Lung (tissue), 12 donors: ENCODE data around the gene SLC4A9. TPM values are rescaled to one million over a fixed set of nuclear protein-coding genes. Genes with fewer than 3 reads are reported as not detected.
A peak's percentile ranks its signal among the peaks of the same experiment; 100 is the strongest.

Experiments
- ATAC-seq: fragments of 200-7000 bp; cut with Tn5 transposase; one replicate; pipeline ENCODE4 v1.9.1; 2020; ENCODE audit warnings: moderate number of reproducible peaks; ENCODE audit not compliant: insufficient read depth, low FRiP score
- DNase-seq, 3 donors: peaks; one replicate each; pipeline ENCODE4 v3.0.0-alpha.2; 2013 to 2017
- H3K27ac ChIP-seq, 2 donors: one replicate each; pipeline ENCODE4 v1.5.1; 2013; ENCODE audit warnings: mild to moderate bottlenecking in 2 of 2, moderate library complexity in 2 of 2, control low read depth in 1 of 2, inconsistent platforms in 1 of 2, low read depth in 1 of 2, low read length in 1 of 2
- H3K27me3 ChIP-seq, 3 donors: one replicate each; pipeline ENCODE4 v1.5.1; 2013; ENCODE audit warnings: low read length in 2 of 3; ENCODE audit not compliant: control insufficient read depth in 3 of 3, insufficient read depth in 3 of 3
- H3K36me3 ChIP-seq, 4 donors: one replicate each; pipeline ENCODE4 v1.5.1; 2013; ENCODE audit warnings: low read length in 4 of 4, mild to moderate bottlenecking in 1 of 4, moderate library complexity in 1 of 4; ENCODE audit not compliant: control insufficient read depth in 4 of 4, insufficient read depth in 4 of 4
- H3K4me1 ChIP-seq, 5 donors: one replicate each; pipeline ENCODE4 v1.5.1; 2013; ENCODE audit warnings: low read length in 5 of 5, mild to moderate bottlenecking in 2 of 5, moderate library complexity in 1 of 5; ENCODE audit not compliant: control insufficient read depth in 5 of 5, insufficient read depth in 5 of 5
- H3K4me3 ChIP-seq: one replicate; pipeline ENCODE4 v1.5.1; 2013; ENCODE audit warnings: mild to moderate bottlenecking, control low read depth, moderate library complexity
- H3K9ac ChIP-seq, 2 donors: one replicate each; pipeline ENCODE4 v1.5.1; 2013; ENCODE audit warnings: low read length in 2 of 2, control low read depth in 1 of 2; ENCODE audit not compliant: insufficient read depth in 1 of 2
- H3K9me3 ChIP-seq, 4 donors: one replicate each; pipeline ENCODE4 v1.5.1; 2013; ENCODE audit warnings: low read length in 3 of 4, mild to moderate bottlenecking in 1 of 4, moderate library complexity in 1 of 4; ENCODE audit not compliant: control insufficient read depth in 4 of 4, insufficient read depth in 3 of 4
- WGBS, 2 donors: extraction: QIAGEN DNeasy Blood & Tissue Kit; methylation state at CpG; one replicate each; pipeline ENCODE4 v1.1.7; 2013; 5-methylcytosine and 5-hydroxymethylcytosine counted together
- polyA plus RNA-seq, 2 donors: library from polyadenylated mRNA; stranded (reverse); fragments of 200-250 nt; gene quantifications; one replicate each; pipeline ENCODE4 v1.2.1, GENCODE V29; 2013
- total RNA-seq, 2 donors: library from RNA; depleted of rRNA in 1 of 2; stranded (reverse); fragments of >200 nt in 1 of 2; gene quantifications; one replicate each; pipeline ENCODE4 v1.2.1, GENCODE V29; 2014 to 2021
- TF ChIP-seq, protein P1 (sequence below): IDR thresholded peaks from 2 replicates; pipeline ENCODE4 v1.5.1; 2012; ENCODE audit warnings: mild to moderate bottlenecking; ENCODE audit errors: control extremely low read depth, extremely low read depth
- donor health status: control.
- donor health status: control.
- donor health status: Bipolar disorder and iron deficiency.
- donor health status: healthy.
- donor health status: DM: yes; HTN: yes; CAD: no.

Gene SLC4A9
- total and polyA plus RNA-seq, 4 donors = 0.05 to 0.18 (median 0.09) TPM

- Histone ChIP-seq H3K4me3 (peak within 1 kb of the TSS; percentile 90), H3K9me3 (no peaks in the 10 kb centered on the region), H3K9ac (peak within 1 kb of the TSS; percentile 20 to 97), H3K27ac (peak within 1 kb of the TSS; percentile 87 to 98), H3K36me3 (peaks cover 0 to 7% (median 0%) of the 10 kb centered on the region in 4 donors), H3K4me1 (peaks cover 3 to 19% (median 7%) of the 10 kb centered on the region in 5 donors), H3K27me3 (no peaks in the 10 kb centered on the region)
- TF ChIP-seq, protein P1, sequence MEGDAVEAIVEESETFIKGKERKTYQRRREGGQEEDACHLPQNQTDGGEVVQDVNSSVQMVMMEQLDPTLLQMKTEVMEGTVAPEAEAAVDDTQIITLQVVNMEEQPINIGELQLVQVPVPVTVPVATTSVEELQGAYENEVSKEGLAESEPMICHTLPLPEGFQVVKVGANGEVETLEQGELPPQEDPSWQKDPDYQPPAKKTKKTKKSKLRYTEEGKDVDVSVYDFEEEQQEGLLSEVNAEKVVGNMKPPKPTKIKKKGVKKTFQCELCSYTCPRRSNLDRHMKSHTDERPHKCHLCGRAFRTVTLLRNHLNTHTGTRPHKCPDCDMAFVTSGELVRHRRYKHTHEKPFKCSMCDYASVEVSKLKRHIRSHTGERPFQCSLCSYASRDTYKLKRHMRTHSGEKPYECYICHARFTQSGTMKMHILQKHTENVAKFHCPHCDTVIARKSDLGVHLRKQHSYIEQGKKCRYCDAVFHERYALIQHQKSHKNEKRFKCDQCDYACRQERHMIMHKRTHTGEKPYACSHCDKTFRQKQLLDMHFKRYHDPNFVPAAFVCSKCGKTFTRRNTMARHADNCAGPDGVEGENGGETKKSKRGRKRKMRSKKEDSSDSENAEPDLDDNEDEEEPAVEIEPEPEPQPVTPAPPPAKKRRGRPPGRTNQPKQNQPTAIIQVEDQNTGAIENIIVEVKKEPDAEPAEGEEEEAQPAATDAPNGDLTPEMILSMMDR = no peak
- peak; percentile 90 for ATAC-seq
- DNase-seq = peak; percentile 99 to 100 (median 100)
- WGBS, 2 donors = 0% methylated on average over 81 to 83 of the region's 83 CpGs
Measured at GRCh38 chr5:140401362-140402257, 41.6 kb downstream of the SLC4A9 start, which contains the start of gene ANKHD1. ANKHD1 (plus strand) TSS chr5:140401833; CDS start chr5:140401968, 135 bp downstream.

- Histone ChIP-seq H3K4me3 (peak overlapping the region; percentile 90), H3K27ac (peak overlapping the region; percentile 73 to 98), H3K4me1 (peaks cover 3 to 19% (median 7%) of the 10 kb centered on the region in 5 donors), H3K36me3 (peaks cover 0 to 7% (median 0%) of the 10 kb centered on the region in 4 donors), H3K9me3 (no peaks in the 10 kb centered on the region), H3K27me3 (no peaks in the 10 kb centered on the region), H3K9ac (peak overlapping the region; percentile 20 to 97)
- ATAC-seq (no peak), DNase-seq (peak; percentile 57 to 67 (median 62))
- TF ChIP-seq, protein P1 = no peak
- 3% methylated on average over 35 to 36 of the region's 36 CpGs for WGBS, 2 donors
Measured at GRCh38 chr5:140402258-140403074, 42.5 kb downstream of the SLC4A9 start.

DNA sequence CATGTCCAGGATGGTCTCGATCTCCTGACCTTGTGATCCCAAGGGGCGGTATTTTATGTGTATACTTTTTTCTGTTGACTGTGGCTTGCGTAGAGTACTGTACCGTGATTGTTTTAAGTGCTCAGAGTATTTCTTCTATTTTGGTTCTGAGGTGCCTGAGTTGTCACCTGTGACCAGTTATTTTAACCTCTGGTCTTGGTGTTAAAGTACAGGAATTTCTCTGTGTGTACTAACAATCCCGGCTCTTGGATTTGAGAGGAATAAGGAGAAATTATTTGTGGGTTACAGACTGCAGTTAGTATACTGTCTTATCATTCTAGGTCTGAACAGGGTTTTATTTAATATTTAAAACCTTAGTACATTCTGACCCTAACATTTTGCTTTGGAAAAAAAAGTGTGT lies 43.6 kb downstream of the SLC4A9 start:
- TF ChIP-seq, protein P1 = no peak
- peaks cover 0 to 7% (median 0%) of the 10 kb centered on the region in 4 donors for H3K36me3 ChIP-seq
- ATAC-seq = no peak
- no peak overlapping the region for H3K27ac ChIP-seq
- H3K9ac ChIP-seq = no peak overlapping the region
- H3K27me3 ChIP-seq = no peaks in the 10 kb centered on the region
- H3K9me3 ChIP-seq = no peaks in the 10 kb centered on the region
- no peak overlapping the region for H3K4me3 ChIP-seq
- peaks cover 3 to 19% (median 8%) of the 10 kb centered on the region in 5 donors for H3K4me1 ChIP-seq
- DNase-seq = no peak
- 66 to 70% methylated on average over 5 of the region's 5 CpGs for WGBS, 2 donors
